HG02885 (cell line): ENCODE data around the gene SLC25A42.
"Not testable (repeated sequence)": the region's sequence is repeated elsewhere in the genome, so short reads cannot be mapped to it uniquely, and the experiment has no call there.

Experiments
- ATAC-seq: cut with Tn5 transposase; IDR thresholded peaks from one replicate; pipeline ENCODE4 v1.9.1; 2021; ENCODE audit warnings: mild to moderate bottlenecking; ENCODE audit not compliant: unreplicated experiment, poor library complexity

Gene SLC25A42

GRCh38 chr19:19063183-19064097 lies at the start of gene SLC25A42:
Gene SLC25A42, plus strand, starts transcription at chr19:19063994. Its CDS starts 32,131 bp downstream, at chr19:19096125.
- ATAC-seq, result peak; percentile 94

GRCh38 chr19:19021115-19021514 lies 42.7 kb upstream of the SLC25A42 start:
- ATAC-seq, result no peak

GRCh38 chr19:19022380-19022961 lies 41.3 kb upstream of the SLC25A42 start:
- ATAC-seq, result no peak

- not testable (repeated sequence) for ATAC-seq
Measured at GRCh38 chr19:19023376-19023775, 40.4 kb upstream of the SLC25A42 start.

- ATAC-seq, result no peak
Measured at GRCh38 chr19:19025861-19026260, 37.9 kb upstream of the SLC25A42 start.

- no peak for ATAC-seq
Measured at GRCh38 chr19:19026299-19026971, 37.4 kb upstream of the SLC25A42 start.

- no peak for ATAC-seq
Measured at GRCh38 chr19:19027228-19027627, 36.6 kb upstream of the SLC25A42 start.

GRCh38 chr19:19028526-19028925 lies 35.3 kb upstream of the SLC25A42 start:
- no peak for ATAC-seq

GRCh38 chr19:19031891-19032290 lies 31.9 kb upstream of the SLC25A42 start:
- no peak for ATAC-seq

- peak; percentile 14 for ATAC-seq
Measured at GRCh38 chr19:19032420-19033175, 31.2 kb upstream of the SLC25A42 start.

GRCh38 chr19:19033176-19033425 lies 30.7 kb upstream of the SLC25A42 start:
- ATAC-seq, result no peak

- peak; percentile 79 for ATAC-seq
Measured at GRCh38 chr19:19033426-19034203, 30.2 kb upstream of the SLC25A42 start, which contains the start of the genes ARMC6 and SUGP2. Gene ARMC6, plus strand, starts transcription at chr19:19033603. Its CDS starts 607 bp downstream, at chr19:19034210. Gene SUGP2, minus strand, starts transcription at chr19:19033517. Its CDS starts 2,446 bp downstream, at chr19:19031071.

- peak; percentile 47 for ATAC-seq
Measured at GRCh38 chr19:19034204-19034624, 29.6 kb upstream of the SLC25A42 start.

- no peak for ATAC-seq
Measured at GRCh38 chr19:19039901-19040300, 23.9 kb upstream of the SLC25A42 start.

GRCh38 chr19:19040417-19040816 lies 23.4 kb upstream of the SLC25A42 start:
- ATAC-seq, result no peak

- ATAC-seq, result no peak
Measured at GRCh38 chr19:19042732-19043280, 21.0 kb upstream of the SLC25A42 start.

GRCh38 chr19:19043481-19043880 lies 20.3 kb upstream of the SLC25A42 start:
- no peak for ATAC-seq

- no peak for ATAC-seq
Measured at GRCh38 chr19:19043881-19044280, 19.9 kb upstream of the SLC25A42 start.

GRCh38 chr19:19049406-19049805 lies 14.4 kb upstream of the SLC25A42 start:
- no peak for ATAC-seq
